GM12892 (cell line): ENCODE measurements around the gene NPM1.

Experiments used
- POLR2A ChIP-seq: IDR thresholded peaks from 2 replicates; pipeline ENCODE4 v1.6.1; 2011; ENCODE audit warnings: low read depth, low read length, control low read depth
- POLR2AphosphoS5 ChIP-seq: IDR thresholded peaks from 2 replicates; pipeline ENCODE4 v1.6.1; 2011; ENCODE audit warnings: low read depth, low read length, control low read depth
- TAF1 ChIP-seq: IDR thresholded peaks from 2 replicates; pipeline ENCODE4 v1.6.1; 2011; ENCODE audit warnings: low read depth, mild to moderate bottlenecking, control low read depth, low read length, borderline replicate concordance

GRCh38 chr5:171367424-171368370 lies 20.0 kb upstream of the NPM1 start:
- TF ChIP-seq POLR2AphosphoS5 (no peak), POLR2A (no peak), TAF1 (no peak)
